Natural killer cell (primary cell): ENCODE data around the gene MAST4. TPM values are rescaled to one million over a fixed set of nuclear protein-coding genes. Genes with fewer than 3 reads are reported as not detected.

Experiments used
- ATAC-seq, 3 donors: fragments of 150-1000 bp in 2 of 3; fragments of 200-7000 bp in 1 of 3; cut with Tn5 transposase; 1 replicate in 1 of 3; 2 replicates in 2 of 3; pipeline ENCODE4 v1.10.0; 2021; ENCODE audit warnings: mild to moderate bottlenecking in 2 of 3, moderate library complexity in 2 of 3
- DNase-seq, 2 donors: peaks; one replicate each; pipeline versions ENCODE4 v3.0.0 to v3.0.0-alpha.2; 2013 to 2021; ENCODE audit warnings: mixed read lengths in 1 of 2
- H3K27ac ChIP-seq: one replicate; pipeline ENCODE4 v1.5.1; 2013; ENCODE audit warnings: mild to moderate bottlenecking, low read length
- H3K27me3 ChIP-seq: one replicate; pipeline ENCODE4 v1.6.1; 2013; ENCODE audit warnings: low read length; ENCODE audit not compliant: control insufficient read depth, insufficient read depth
- H3K36me3 ChIP-seq: one replicate; pipeline ENCODE4 v1.6.1; 2013; ENCODE audit warnings: low read length; ENCODE audit not compliant: control insufficient read depth, insufficient read depth
- H3K4me1 ChIP-seq: one replicate; pipeline ENCODE4 v1.6.1; 2013; ENCODE audit warnings: low read length; ENCODE audit not compliant: control insufficient read depth, insufficient read depth
- H3K4me3 ChIP-seq: one replicate; pipeline ENCODE4 v1.5.1; 2013; ENCODE audit warnings: low read length
- H3K9me3 ChIP-seq: one replicate; pipeline ENCODE4 v1.6.1; 2013; ENCODE audit warnings: low read length; ENCODE audit not compliant: control insufficient read depth, insufficient read depth
- H3K27ac Mint-ChIP-seq, 2 donors: one replicate each; pipeline ENCODE4 v1.8.0; 2022; ENCODE audit warnings: mild to moderate bottlenecking in 2 of 2, mixed read lengths in 2 of 2, moderate library complexity in 1 of 2
- H3K27me3 Mint-ChIP-seq, 2 donors: one replicate each; pipeline ENCODE4 v1.8.0; 2022; ENCODE audit warnings: low read depth in 2 of 2, mixed read lengths in 2 of 2
- H3K36me3 Mint-ChIP-seq: one replicate; pipeline ENCODE4 v1.8.0; 2022; ENCODE audit warnings: mixed read lengths
- H3K4me1 Mint-ChIP-seq, 2 donors: one replicate each; pipeline ENCODE4 v1.8.0; 2022; ENCODE audit warnings: mixed read lengths in 2 of 2
- H3K4me3 Mint-ChIP-seq: one replicate; pipeline ENCODE4 v1.8.0; 2022; ENCODE audit warnings: mild to moderate bottlenecking, moderate library complexity, mixed read lengths
- H3K9me3 Mint-ChIP-seq, 2 donors: one replicate each; pipeline ENCODE4 v1.8.0; 2022; ENCODE audit warnings: mixed read lengths in 2 of 2
- CTCF ChIP-seq: fragments of 200-600 bp; IDR thresholded peaks from one replicate; pipeline ENCODE4 v1.8.0; 2022; ENCODE audit warnings: antibody characterized with exemption
- WGBS: methylation state at CpG from one replicate; pipeline ENCODE4 v1.1.7; 2013; ENCODE audit warnings: missing lambda C conversion rate; ENCODE audit not compliant: insufficient coverage; 5-methylcytosine and 5-hydroxymethylcytosine counted together
- intact Hi-C: fragments of 100-400 bp; cut with micrococcal nuclease; formaldehyde crosslinking; loops from one replicate; pipeline ENCODE4 v1.14.2; 2022
- total RNA-seq, 4 donors: library from RNA; stranded (reverse); fragments of 120-200 nt in 1 of 4; gene quantifications; one replicate each; pipeline versions ENCODE4 v1.2.3 to v1.2.4, GENCODE V29; 2013 to 2022

Gene MAST4
- total RNA-seq, 3 donors from 2014 or later (not counting 1 experiment from before 2014, with no cell fraction given) = 6.5 to 14.1 (median 12.7) TPM

- H3K36me3 Mint-ChIP-seq = no peaks in the 10 kb centered on the region
- H3K27ac ChIP-seq = no peak overlapping the region
- ATAC-seq (no peak), DNase-seq (no peak)
- peak overlapping the region; percentile 18 to 78 for H3K27ac Mint-ChIP-seq
- no peaks in the 10 kb centered on the region for H3K9me3 ChIP-seq
- H3K4me3 Mint-ChIP-seq = no peak overlapping the region
- peaks cover 14% of the 10 kb centered on the region for H3K4me1 ChIP-seq
- H3K4me3 ChIP-seq = no peak overlapping the region
- H3K4me1 Mint-ChIP-seq = peaks cover 47 to 55% of the 10 kb centered on the region in 2 donors
- no CpG with 5 or more reads among the region's 3 CpGs for WGBS
- H3K9me3 Mint-ChIP-seq = no peaks in the 10 kb centered on the region
- H3K27me3 Mint-ChIP-seq = no peaks in the 10 kb centered on the region
- no peaks in the 10 kb centered on the region for H3K27me3 ChIP-seq
- intact Hi-C loops = loop anchor here (10.0 kb wide), 1 partner anchor 1095 kb away; no protein-coding TSS in a partner anchor
- H3K36me3 ChIP-seq = peaks cover 10% of the 10 kb centered on the region
- no peak for TF ChIP-seq CTCF
Measured at GRCh38 chr5:67160272-67160671, 564.1 kb downstream of the MAST4 start.

- Histone ChIP-seq H3K9me3 (no peaks in the 10 kb centered on the region), H3K27me3 (no peaks in the 10 kb centered on the region), H3K4me3 (no peak overlapping the region), H3K36me3 (peaks cover 10% of the 10 kb centered on the region), H3K4me1 (peaks cover 21% of the 10 kb centered on the region), H3K27ac (no peak overlapping the region)
- H3K9me3 Mint-ChIP-seq = no peaks in the 10 kb centered on the region
- 53% methylated on average over 3 of the region's 3 CpGs for WGBS
- peaks cover 54 to 60% of the 10 kb centered on the region in 2 donors for H3K4me1 Mint-ChIP-seq
- intact Hi-C loops = loop anchor here (10.0 kb wide), 1 partner anchor 1094 kb away; no protein-coding TSS in a partner anchor
- peak overlapping the region; percentile 47 for H3K4me3 Mint-ChIP-seq
- H3K27me3 Mint-ChIP-seq = no peaks in the 10 kb centered on the region
- DNase-seq (peak in 1 of 2 donors; percentile 54), ATAC-seq (no peak)
- TF ChIP-seq CTCF = no peak
- H3K36me3 Mint-ChIP-seq = no peaks in the 10 kb centered on the region
- peak overlapping the region; percentile 48 to 78 for H3K27ac Mint-ChIP-seq
Measured at GRCh38 chr5:67160985-67161384, 564.8 kb downstream of the MAST4 start.

- DNase-seq (peak in 1 of 2 donors; percentile 23), ATAC-seq (no peak)
- no peaks in the 10 kb centered on the region for H3K27me3 Mint-ChIP-seq
- H3K9me3 Mint-ChIP-seq = no peaks in the 10 kb centered on the region
- no peak overlapping the region for H3K27ac ChIP-seq
- H3K36me3 ChIP-seq = peaks cover 10% of the 10 kb centered on the region
- peaks cover 54 to 64% of the 10 kb centered on the region in 2 donors for H3K4me1 Mint-ChIP-seq
- peak overlapping the region; percentile 48 to 78 for H3K27ac Mint-ChIP-seq
- no peaks in the 10 kb centered on the region for H3K9me3 ChIP-seq
- intact Hi-C loops = loop anchor here (10.0 kb wide), 1 partner anchor 1093 kb away; no protein-coding TSS in a partner anchor
- no peak for TF ChIP-seq CTCF
- H3K36me3 Mint-ChIP-seq = no peaks in the 10 kb centered on the region
- H3K27me3 ChIP-seq = no peaks in the 10 kb centered on the region
- 81% methylated on average over 5 of the region's 5 CpGs for WGBS
- H3K4me3 ChIP-seq = no peak overlapping the region
- peaks cover 29% of the 10 kb centered on the region for H3K4me1 ChIP-seq
- no peak overlapping the region for H3K4me3 Mint-ChIP-seq
Measured at GRCh38 chr5:67161767-67162166, 565.6 kb downstream of the MAST4 start.
